ENCODE results near the gene LIX1L. TPM values are rescaled to one million over a fixed set of nuclear protein-coding genes. Genes with fewer than 3 reads are reported as not detected.
A peak's percentile ranks its signal among the peaks of the same experiment; 100 is the strongest.

LIX1L gene
- total and polyA plus RNA-seq, 2 donors (not counting 1 experiment from before 2014, with no cell fraction given) = 14.4 to 31.7 TPM

- Mint-ChIP-seq H3K27ac (peak overlapping the region; percentile 96), H3K9me3 (ENCODE audit: insufficient read depth) (no peaks in the 10 kb centered on the region), H3K4me1 (peaks cover 74% of the 10 kb centered on the region), H3K4me3 (peak overlapping the region; percentile 97), H3K27me3 (no peaks in the 10 kb centered on the region)
- peak overlapping the region; percentile 64 to 88 (median 74) for H3K4me3 ChIP-seq (ENCODE audit: control extremely low read depth in 1 of 5, extremely low read depth in 1 of 5, insufficient read depth in 1 of 5, low read depth in 2 of 5, low read length in 4 of 5)
- H3K36me3 ChIP-seq (replicated peaks in 1 of 2; ENCODE audit: control extremely low read depth in 1 of 2, control insufficient read depth in 1 of 2, extremely low read depth in 1 of 2, insufficient read depth in 2 of 2, low read length in 1 of 2) = peaks cover 1 to 5% of the 10 kb centered on the region in 2 experiments
- peaks cover 5% of the 10 kb centered on the region for H4K20me1 ChIP-seq (ENCODE audit: control insufficient read depth, insufficient read depth, low read length, poor library complexity, severe bottlenecking)
- H3K9ac ChIP-seq (ENCODE audit: low read length) = peak overlapping the region; percentile 79
- no peaks in the 10 kb centered on the region for H3K9me3 ChIP-seq (ENCODE audit: control extremely low read depth in 1 of 3, control insufficient read depth in 2 of 3, insufficient read depth in 1 of 3, low read length in 2 of 3)
- H2AFZ ChIP-seq (ENCODE audit: insufficient read depth, low read depth, low read length, poor library complexity, severe bottlenecking) = peak overlapping the region; percentile 85
- H3K27ac ChIP-seq (ENCODE audit: low read length in 2 of 2) = peak overlapping the region; percentile 13 to 83
- peak overlapping the region; percentile 90 for H3K4me2 ChIP-seq (replicated peaks; ENCODE audit: low read depth, low read length, poor library complexity, severe bottlenecking)
- H3K27me3 ChIP-seq (replicated peaks in 1 of 4; ENCODE audit: control extremely low read depth in 1 of 4, control insufficient read depth in 3 of 4, insufficient read depth in 4 of 4, low read length in 3 of 4) = no peaks in the 10 kb centered on the region
- DNase-seq = no peak
- WGBS (ENCODE audit: insufficient coverage) = 6% methylated on average over 2 of the region's 3 CpGs
- intact Hi-C loops (cut with micrococcal nuclease) = loop anchor here (1.0 kb wide), 2 partner anchors 7 to 98 kb away; partner anchors contain the start of genes ANKRD34A, PIAS3 and POLR3GL
- peaks cover 58% of the 10 kb centered on the region for H3K79me2 ChIP-seq (ENCODE audit: control insufficient read depth, insufficient read depth, low read length)
- no peak for TF ChIP-seq CTCF (IDR thresholded peaks at IDR 0.05)
- no peak for TF ChIP-seq EZH2 (IDR thresholded peaks at IDR 0.05; ENCODE audit: borderline replicate concordance, insufficient read depth, low read depth, low read length, poor library complexity, severe bottlenecking)
- ChIA-PET POLR2A (interaction anchor here (1.0 to 2.5 kb wide), 3 partner anchors 23 to 85 kb away, joined by 3 to 41 read pairs (median 12); partner anchors contain the start of gene RBM8A), CTCF (interaction anchor here (1.4 to 4.4 kb wide), 7 partner anchors 14 to 75 kb away, joined by 3 to 34 read pairs (median 6); partner anchors contain the start of gene RBM8A)
- no peak for ATAC-seq (ENCODE audit: low read depth)
- H3K4me1 ChIP-seq (ENCODE audit: control insufficient read depth in 2 of 2, insufficient read depth in 2 of 2, low read length in 2 of 2) = peaks cover 41 to 59% of the 10 kb centered on the region in 2 donors
Measured at GRCh38 chr1:145956781-145957442, 905 bp downstream of the LIX1L start.

GRCh38 chr1:145956361-145956760 is 1.5 kb downstream of the LIX1L start:
- H3K27me3 ChIP-seq (replicated peaks in 1 of 4; ENCODE audit: control extremely low read depth in 1 of 4, control insufficient read depth in 3 of 4, insufficient read depth in 4 of 4, low read length in 3 of 4) = no peaks in the 10 kb centered on the region
- no peaks in the 10 kb centered on the region for H3K27me3 Mint-ChIP-seq
- H3K79me2 ChIP-seq (ENCODE audit: control insufficient read depth, insufficient read depth, low read length) = peaks cover 58% of the 10 kb centered on the region
- H3K4me2 ChIP-seq (replicated peaks; ENCODE audit: low read depth, low read length, poor library complexity, severe bottlenecking) = peak overlapping the region; percentile 90
- H3K27ac ChIP-seq (ENCODE audit: low read length in 2 of 2) = peak overlapping the region in 1 of 2 donors; percentile 83
- H3K9me3 ChIP-seq (ENCODE audit: control extremely low read depth in 1 of 3, control insufficient read depth in 2 of 3, insufficient read depth in 1 of 3, low read length in 2 of 3) = no peaks in the 10 kb centered on the region
- no peak for ATAC-seq (ENCODE audit: low read depth)
- no peaks in the 10 kb centered on the region for H3K9me3 Mint-ChIP-seq (ENCODE audit: insufficient read depth)
- H3K4me1 Mint-ChIP-seq = peaks cover 71% of the 10 kb centered on the region
- H2AFZ ChIP-seq (ENCODE audit: insufficient read depth, low read depth, low read length, poor library complexity, severe bottlenecking) = peak overlapping the region; percentile 85
- peak overlapping the region; percentile 96 for H3K27ac Mint-ChIP-seq
- peaks cover 1 to 9% of the 10 kb centered on the region in 2 experiments for H3K36me3 ChIP-seq (replicated peaks in 1 of 2; ENCODE audit: control extremely low read depth in 1 of 2, control insufficient read depth in 1 of 2, extremely low read depth in 1 of 2, insufficient read depth in 2 of 2, low read length in 1 of 2)
- TF ChIP-seq EZH2 (IDR thresholded peaks at IDR 0.05; ENCODE audit: borderline replicate concordance, insufficient read depth, low read depth, low read length, poor library complexity, severe bottlenecking) = no peak
- TF ChIP-seq CTCF (IDR thresholded peaks at IDR 0.05) = no peak
- intact Hi-C loops (cut with micrococcal nuclease) = loop anchor here (1.0 kb wide), 1 partner anchor 8 kb away; the partner anchor contains the start of genes ANKRD34A and POLR3GL
- POLR2A ChIA-PET = no interaction called here
- H3K4me3 Mint-ChIP-seq = peak overlapping the region; percentile 97
- no peak for DNase-seq
- H4K20me1 ChIP-seq (ENCODE audit: control insufficient read depth, insufficient read depth, low read length, poor library complexity, severe bottlenecking) = peaks cover 5% of the 10 kb centered on the region
- CTCF ChIA-PET = interaction anchor here (1.5 to 2.7 kb wide), 2 partner anchors 29 to 76 kb away, joined by 3 to 28 read pairs; partner anchors contain the start of gene RBM8A
- peaks cover 39 to 53% of the 10 kb centered on the region in 2 donors for H3K4me1 ChIP-seq (ENCODE audit: control insufficient read depth in 2 of 2, insufficient read depth in 2 of 2, low read length in 2 of 2)
- H3K9ac ChIP-seq (ENCODE audit: low read length) = peak overlapping the region; percentile 79
- H3K4me3 ChIP-seq (ENCODE audit: control extremely low read depth in 1 of 5, extremely low read depth in 1 of 5, insufficient read depth in 1 of 5, low read depth in 2 of 5, low read length in 4 of 5) = peak overlapping the region in 3 of 5 experiments; percentile 70 to 88 (median 79)
